GM18951 (cell line): ENCODE data around the gene ARPP21.

ENCODE experiments used
- POLR2A ChIP-seq: IDR thresholded peaks from 4 replicates; pipeline ENCODE4 v1.6.1; 2011; ENCODE audit warnings: mild to moderate bottlenecking; ENCODE audit not compliant: insufficient read length, insufficient read depth; ENCODE audit errors: extremely low read depth
- in situ Hi-C: fragments of 300-500 bp; cut with MboI; formaldehyde crosslinking; loops from one replicate; pipeline ENCODE4 v1.12.0; 2022; ENCODE audit warnings: low sequenced_read_pairs, mixed read lengths, inconsistent platforms; ENCODE audit not compliant: unreplicated experiment

ARPP21 gene

DNA sequence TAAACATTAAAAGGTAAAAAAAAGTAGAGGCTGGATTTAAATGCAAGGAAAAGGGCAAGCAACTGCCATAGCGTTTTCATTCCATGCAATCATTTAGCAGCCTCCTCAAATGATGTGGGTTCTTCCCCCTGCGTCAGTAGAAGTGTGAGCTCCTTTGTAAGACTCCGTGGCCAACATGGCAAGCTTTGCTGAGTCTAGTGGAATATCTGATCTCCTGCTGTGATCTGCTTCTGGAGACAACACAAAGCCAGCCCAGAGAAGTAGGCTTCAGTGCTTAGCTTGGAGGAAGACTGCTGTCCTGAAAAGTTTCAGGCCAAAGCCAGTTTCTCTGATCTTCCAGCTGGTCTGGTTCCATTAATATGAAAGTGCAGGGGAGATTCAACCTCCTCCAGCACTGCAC lies 70.4 kb downstream of the ARPP21 start:
- in situ Hi-C loops = no loop called here

DNA sequence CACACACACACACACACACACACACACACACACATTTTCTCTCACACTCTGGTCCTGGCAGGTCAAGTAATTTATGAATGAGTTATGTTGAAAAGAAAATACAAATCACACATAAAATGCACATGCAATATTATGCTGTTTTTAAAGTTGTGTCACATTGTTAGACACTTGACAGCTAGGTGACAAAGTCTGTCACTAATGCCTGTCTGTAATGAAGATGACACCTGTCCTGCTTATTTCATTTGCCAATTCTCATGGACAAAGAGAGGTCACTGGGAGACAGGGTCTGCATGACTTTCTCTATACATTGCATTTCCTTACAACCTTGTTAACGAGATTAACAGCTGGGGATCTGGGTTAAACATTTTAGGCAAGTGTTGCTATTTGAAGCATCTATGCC lies 71.2 kb downstream of the ARPP21 start:
- in situ Hi-C loops = no loop called here
- TF ChIP-seq POLR2A = no peak

More for the DNA sequence above, 70.4 kb downstream of the ARPP21 start:
- TF ChIP-seq POLR2A = no peak

DNA sequence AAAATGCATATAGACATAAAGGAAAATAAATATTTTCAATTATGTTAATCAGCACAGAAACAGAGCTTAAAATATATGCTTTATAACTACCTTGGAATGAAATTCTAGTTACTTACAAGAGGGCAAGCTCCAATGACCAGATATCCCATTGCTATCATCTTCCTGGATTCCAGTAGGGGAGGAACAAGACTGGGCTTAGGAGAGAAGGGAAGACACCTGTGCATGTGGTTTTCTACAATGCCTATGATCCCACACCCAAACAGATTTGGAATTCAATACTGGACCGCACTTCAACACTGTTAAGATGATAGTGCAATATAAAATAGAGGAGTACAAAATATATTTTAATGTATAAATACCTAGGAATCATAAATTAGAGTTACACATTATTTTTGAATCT lies 79.6 kb downstream of the ARPP21 start:
- in situ Hi-C loops = no loop called here
- TF ChIP-seq POLR2A = no peak

DNA sequence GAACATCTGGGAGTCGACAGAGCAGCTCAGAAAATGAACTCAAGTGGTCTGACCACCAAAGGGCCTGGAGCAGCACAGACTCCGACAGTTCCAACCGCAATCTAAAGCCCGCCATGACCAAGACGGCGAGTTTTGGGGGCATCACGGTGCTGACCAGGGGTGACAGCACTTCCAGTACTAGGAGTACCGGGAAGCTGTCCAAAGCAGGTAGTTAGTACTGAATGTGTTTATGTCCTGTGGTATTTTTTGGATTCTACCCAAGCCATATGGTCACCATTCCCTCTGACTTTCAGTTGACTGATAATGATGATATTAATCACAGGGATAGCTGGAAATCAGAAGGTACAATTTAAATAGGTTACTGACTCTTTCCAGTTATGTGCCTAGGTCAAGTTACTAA lies 82.3 kb downstream of the ARPP21 start:
- in situ Hi-C loops = no loop called here
- no peak for TF ChIP-seq POLR2A

DNA sequence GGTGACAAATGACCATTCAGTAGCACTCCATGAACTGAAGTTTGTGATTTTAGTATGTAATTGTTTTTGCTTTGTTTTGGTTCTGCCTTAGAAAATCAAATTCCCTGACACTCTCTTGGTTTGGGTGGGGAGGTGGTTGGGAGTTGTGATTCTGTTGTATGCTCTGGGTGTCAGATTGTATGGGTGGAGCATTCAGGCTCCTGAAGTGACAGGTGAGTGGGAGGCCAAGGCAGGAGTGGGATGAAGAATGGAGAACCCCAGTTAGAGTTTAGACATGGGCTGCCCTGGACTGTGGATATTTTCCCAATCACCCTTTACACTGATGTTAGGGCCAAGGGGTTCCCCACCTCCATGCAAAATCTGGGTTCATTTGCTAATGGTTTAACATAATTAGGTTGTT lies 83.6 kb downstream of the ARPP21 start:
- in situ Hi-C loops = no loop called here

DNA sequence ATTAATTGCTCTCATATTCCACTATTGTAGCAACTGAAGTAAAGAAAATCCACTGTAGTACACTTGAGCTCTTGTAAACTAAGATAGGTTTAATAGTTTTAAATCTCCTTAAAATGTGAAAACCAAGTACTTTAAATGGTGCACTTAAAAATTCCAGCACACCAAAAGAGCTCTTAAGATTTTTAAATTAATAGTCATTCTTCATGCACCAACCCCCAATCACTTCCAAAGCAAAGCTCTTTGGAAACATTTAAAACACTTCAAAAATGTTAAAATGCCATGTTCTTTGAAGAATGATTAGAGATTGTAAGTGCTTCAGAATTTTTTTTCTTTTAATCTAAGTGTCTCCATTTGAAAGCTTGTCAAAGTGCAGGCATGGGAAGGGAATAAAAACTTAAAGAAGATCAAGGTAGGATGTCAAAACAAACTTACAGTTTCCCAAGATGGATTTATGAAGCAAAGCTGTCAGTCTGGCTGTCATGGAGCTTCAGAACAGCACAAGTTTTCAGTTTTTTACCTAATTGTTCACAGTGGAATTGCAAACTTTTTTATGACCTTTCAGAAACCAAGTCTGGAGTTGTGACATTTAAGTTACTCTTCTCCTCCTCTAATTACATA lies 84.3 kb downstream of the ARPP21 start:
- TF ChIP-seq POLR2A = no peak
- in situ Hi-C loops = no loop called here

More for the DNA sequence above, 83.6 kb downstream of the ARPP21 start:
- no peak for TF ChIP-seq POLR2A

DNA sequence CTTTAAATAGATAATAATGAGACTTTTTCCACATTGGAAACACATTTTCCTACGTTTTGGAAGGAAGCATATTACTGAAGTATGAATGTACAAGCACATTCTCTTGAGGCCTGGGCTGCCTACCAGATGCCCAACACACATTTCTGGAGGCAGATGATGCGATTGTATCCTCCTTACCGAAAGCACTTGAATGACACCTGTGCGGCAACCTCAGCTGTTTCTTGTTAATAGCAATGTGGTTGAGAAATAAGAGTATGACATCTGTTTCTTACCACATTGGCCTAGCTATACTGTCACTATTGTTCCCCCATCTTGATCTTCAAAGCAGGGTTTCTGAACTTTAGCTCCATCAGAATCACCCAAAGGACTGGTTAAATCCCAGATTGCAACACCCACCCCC lies 84.8 kb downstream of the ARPP21 start:
- in situ Hi-C loops = no loop called here

DNA sequence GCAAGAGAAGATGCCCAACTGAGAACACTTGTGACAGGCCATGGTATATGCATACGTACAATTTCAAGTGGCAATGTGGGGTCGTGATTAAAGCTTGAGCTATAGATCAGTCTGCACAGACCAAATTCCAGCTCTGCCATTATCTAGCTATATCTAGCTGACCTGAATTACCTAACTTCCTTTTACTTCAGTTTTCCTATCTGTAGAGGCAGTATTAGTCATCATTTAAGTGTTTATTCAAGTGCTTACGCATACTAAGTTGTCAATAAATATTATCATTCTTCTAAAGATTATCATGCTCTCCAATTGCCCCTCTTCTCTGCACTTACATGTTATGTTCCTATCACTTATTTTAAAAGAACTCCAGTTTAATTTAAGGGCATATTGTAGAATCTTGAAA lies 87.9 kb downstream of the ARPP21 start:
- no peak for TF ChIP-seq POLR2A
- in situ Hi-C loops = no loop called here

More for the DNA sequence above, 84.8 kb downstream of the ARPP21 start:
- TF ChIP-seq POLR2A = no peak

DNA sequence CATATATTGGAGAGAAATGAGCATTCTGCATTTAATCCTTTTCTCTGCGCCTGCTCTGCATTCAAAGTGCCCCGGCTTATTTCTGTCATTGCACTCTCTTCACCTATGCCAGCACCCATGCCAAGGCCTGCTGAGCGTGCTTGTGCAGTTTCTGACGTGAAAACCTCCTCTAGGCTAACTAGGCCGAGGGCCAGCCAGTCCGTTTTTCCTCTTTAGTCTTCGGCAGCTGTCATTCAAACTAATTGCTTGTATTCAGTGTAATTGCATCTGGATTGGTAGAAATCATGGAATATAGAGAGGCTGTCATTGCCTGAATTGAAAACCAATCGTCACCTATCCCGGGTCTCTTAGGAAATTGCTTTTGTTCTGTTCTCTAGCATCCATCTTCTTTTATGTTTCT lies 94.0 kb downstream of the ARPP21 start:
- in situ Hi-C loops = no loop called here
- TF ChIP-seq POLR2A = no peak

DNA sequence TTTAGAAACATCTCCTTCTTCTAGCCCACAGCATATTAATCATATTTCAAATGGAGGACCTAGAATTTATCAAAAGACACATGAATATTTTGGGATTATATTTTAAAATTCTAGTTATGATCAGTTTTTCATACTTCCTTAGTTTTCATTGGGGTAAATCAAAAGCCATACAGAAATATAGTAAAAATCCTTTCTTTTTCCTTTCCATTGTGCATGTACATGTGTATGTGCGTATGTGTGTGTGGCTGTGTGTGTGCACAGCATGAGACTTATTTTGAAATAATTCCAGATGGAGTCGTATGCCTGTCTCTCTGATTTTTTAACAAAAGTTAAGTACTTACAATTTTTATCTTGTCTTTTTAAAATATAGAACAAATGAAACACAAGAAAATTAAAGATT lies 94.5 kb downstream of the ARPP21 start:
- in situ Hi-C loops = no loop called here
- no peak for TF ChIP-seq POLR2A

DNA sequence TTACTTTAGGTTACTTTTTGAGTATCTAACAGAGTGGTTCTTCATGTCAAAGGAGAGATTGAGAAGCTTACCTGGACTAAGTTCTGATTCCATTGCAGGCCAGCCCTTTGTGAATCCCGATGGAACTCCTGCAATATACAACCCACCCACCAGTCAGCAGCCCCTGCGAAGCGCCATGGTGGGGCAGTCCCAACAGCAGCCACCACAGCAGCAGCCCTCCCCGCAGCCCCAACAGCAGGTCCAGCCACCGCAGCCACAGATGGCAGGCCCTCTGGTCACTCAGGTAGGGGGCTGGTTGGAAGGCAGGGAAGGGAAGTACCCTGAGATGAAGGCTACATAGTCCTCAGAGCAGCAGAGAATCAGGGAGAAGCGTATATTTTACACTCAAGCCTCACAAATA lies 97.8 kb downstream of the ARPP21 start:
- in situ Hi-C loops = no loop called here
- TF ChIP-seq POLR2A = no peak

DNA sequence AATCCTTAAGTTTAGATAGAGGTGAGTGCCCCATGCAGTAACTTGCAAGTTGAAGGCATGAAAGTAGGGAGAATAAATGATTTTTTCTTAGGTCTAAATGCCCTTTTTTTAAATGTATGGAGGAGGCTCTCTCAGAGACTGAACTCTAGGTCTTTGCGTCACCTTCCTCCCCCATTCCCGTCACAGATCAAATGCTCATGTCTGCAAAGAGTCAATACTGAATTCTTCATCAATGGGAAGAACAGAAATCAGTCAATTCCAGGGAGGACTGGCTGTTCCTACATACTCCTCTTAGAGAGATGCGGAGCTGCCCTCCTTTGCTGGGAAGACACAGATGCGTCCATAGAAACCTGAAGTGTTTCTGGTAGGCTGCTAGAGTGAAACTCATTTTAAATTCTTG lies 98.2 kb downstream of the ARPP21 start:
- in situ Hi-C loops = no loop called here
- no peak for TF ChIP-seq POLR2A

DNA sequence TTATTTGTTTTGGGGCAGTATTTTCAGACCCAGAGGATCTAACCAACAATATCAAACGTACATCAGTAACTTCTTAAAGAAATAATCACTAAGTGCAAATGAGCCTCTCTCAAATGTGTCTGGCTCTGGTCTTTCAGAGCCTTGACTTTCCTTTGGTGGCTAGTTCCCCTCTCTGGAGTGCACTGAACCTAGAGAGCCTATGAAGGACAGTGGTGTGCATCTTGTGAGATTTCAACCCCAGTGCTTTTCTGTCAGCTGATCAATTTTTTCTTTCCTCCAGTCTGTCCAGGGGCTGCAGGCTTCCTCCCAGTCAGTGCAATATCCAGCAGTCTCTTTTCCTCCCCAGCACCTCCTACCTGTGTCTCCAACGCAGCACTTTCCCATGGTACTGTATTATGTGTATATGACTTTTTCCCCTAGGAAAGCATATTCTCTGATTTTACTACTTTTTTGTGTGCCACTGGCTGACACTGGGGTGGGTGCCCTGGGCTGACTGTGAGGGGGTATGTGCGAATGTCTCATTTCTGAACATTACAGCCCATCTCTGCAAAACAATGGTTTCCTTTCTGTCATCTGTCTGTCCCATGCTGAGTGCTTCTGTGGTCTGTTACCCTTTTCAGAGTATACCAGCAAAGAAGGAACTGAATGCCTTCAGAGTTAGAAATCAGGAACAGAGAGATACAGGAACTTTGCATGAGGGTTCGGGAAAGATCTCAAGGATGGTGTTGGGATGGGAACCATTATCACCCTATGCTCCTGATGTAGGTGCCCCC lies 98.8 kb downstream of the ARPP21 start:
- in situ Hi-C loops = no loop called here
- no peak for TF ChIP-seq POLR2A

DNA sequence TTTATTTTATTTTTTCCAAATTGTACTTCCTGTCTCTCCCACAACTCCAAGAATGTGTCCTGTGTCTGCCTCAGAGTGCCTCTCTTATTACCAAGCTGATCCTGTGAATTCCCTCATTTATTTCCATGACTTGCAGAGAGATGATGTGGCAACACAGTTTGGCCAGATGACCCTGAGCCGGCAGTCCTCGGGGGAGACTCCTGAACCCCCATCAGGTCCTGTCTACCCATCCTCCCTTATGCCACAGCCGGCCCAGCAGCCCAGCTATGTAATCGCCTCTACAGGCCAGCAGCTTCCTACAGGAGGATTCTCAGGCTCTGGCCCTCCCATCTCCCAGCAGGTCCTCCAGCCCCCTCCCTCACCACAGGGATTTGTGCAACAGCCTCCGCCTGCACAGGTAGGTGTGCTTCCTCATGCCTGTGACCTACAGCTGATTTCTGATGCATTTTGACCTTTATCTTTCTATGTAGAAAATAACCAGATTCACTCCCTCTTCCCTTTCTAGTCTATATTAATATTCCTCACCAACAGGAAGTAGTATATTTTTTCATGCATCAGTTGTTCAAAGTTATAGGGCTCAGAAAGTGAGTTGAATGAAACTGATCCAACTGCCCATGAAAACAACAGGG lies 100.0 kb downstream of the ARPP21 start:
- TF ChIP-seq POLR2A = no peak

More for the DNA sequence above, 100.0 kb downstream of the ARPP21 start:
- in situ Hi-C loops = no loop called here
